HT1080 (cell line): ENCODE results near the gene SCN1B. TPM values are rescaled to one million over a fixed set of nuclear protein-coding genes. Genes with fewer than 3 reads are reported as not detected.

ENCODE experiments used
- DNase-seq: peaks from one replicate; pipeline ENCODE4 v3.0.0-alpha.2; 2015; ENCODE audit warnings: low read depth
- total RNA-seq: library from RNA; depleted of rRNA; stranded (reverse); fragments of >200 nt; shearing (Covaris generic); gene quantifications from 2 replicates; pipeline ENCODE4 v1.2.3, GENCODE V29; 2014

SCN1B gene
- total RNA-seq, 1 experiment from 2014 or later = 9.3 TPM

DNA sequence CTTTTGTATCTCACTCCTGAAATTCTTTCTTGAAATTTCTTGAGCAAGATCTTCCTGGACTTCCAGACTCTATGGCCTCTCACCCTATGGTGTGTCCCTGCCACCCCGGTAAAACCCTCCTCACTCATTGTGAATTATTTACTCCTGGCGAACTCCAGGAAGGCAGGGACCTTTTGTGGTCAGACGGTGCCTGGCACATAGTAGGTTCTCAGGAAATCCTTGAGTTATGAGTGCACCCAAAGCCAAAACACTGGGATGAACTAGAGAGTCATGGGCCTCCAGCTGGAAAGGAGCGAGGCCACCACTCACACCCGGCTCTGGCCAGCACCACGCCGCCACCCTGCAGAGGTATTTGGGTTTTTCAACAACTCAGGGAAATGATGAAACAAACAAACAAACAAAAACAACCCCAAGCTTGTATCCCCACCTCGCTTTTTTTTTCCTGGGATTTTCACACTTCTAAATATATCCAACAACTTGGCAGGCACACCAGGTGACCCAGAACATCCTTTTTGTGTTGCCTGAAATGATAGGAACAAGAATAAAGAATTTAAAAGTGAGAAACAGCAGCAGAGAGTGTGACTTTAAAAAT is 22.4 kb downstream of the SCN1B start:
- DNase-seq = no peak

DNA sequence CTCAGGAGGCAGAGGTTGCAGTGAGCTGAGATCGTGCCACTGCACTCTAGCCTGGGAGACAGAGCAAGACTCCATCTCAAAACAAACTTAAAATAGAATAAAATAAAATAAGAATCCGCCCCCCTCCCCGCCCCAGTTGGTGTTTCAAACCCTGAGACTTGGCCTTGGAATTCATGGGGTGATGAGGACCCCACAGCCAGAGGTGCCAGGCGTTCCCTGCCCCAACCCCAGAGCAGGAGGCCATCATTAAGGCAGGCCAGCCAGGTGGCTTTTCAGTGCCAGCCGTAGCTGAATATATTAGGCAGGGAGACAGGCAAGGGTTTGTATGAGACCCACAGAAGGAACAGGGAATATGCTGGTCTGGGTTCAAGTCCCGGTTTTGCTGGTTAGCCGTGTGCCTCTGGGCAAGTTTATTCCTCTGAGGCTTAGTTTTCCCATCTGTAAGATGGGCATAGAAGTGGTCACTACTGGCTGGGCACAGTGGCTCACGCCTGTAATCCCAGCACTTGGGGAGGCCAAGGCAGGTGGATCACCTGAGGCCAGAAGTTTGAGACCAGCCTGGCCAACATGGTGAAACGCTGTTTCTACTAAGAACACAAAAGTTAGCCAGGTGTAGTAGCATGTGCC is 23.5 kb downstream of the SCN1B start:
- no peak for DNase-seq

DNA sequence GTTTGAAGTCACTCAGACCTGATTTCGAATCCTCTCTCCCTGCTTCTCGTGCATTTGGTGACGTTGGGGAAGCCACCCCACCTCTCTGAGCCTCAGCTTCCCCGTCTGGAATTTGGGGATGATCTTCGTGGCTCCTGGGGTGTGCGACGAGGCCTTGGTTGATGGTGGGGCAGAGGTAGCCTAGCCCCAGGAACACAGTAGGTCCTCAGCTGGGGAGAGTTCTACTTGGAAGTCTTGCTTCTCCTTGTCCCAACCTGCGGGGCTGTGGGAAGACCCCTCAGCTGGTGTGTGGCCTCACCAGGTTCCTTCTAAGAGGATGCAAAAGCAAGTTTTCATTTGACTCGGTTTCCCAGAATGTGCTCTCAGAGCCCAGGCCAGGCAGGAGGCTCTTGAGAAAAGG is 24.4 kb downstream of the SCN1B start:
- DNase-seq = no peak

DNA sequence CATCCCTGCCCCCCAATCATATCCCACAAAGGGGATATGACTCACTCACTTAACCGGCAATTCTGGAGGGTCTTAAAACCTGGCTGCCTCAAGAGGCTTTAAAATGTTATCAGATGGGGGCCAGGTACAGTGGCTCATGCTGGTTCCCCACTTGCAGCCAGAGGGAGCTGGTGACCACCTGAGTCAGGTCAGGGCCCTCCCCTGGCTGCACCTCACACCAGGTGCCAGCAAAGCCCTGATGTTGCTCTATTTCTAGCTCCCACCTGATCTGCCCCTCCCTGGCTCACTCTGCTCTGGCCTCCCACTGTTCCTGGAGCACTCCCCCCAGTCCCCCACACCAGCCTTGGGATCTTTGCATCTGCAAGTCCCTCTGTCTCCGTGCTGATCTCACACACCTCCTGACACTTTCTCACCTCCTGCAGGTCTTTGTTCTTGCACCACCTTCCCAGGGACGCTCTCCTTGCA is 25.5 kb downstream of the SCN1B start:
- DNase-seq = peak; percentile 11

GRCh38 chr19:35056513-35057063 is 26.3 kb downstream of the SCN1B start:
- DNase-seq = no peak

- no peak for DNase-seq
These were observed 28.1 kb downstream of the SCN1B start for GRCh38 chr19:35058370-35058769.

- DNase-seq = no peak
These were observed 28.9 kb downstream of the SCN1B start for GRCh38 chr19:35059006-35059798.

DNA sequence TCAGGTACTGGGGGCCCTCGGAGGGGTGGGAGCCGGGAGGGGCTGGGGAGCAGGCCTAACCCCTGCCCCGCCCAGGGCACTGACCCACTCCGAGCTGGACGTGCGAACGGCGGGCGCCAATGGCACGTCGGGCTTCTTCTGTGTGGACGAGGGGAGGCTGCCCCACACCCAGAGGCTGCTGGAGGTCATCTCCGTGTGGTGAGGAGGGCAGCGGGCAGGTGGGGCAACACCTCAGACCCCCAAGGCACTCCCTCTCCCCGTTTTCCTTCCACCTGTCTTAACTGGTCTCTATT is 29.5 kb downstream of the SCN1B start:
- no peak for DNase-seq

GRCh38 chr19:35060160-35060855 is 30.0 kb downstream of the SCN1B start:
- no peak for DNase-seq

DNA sequence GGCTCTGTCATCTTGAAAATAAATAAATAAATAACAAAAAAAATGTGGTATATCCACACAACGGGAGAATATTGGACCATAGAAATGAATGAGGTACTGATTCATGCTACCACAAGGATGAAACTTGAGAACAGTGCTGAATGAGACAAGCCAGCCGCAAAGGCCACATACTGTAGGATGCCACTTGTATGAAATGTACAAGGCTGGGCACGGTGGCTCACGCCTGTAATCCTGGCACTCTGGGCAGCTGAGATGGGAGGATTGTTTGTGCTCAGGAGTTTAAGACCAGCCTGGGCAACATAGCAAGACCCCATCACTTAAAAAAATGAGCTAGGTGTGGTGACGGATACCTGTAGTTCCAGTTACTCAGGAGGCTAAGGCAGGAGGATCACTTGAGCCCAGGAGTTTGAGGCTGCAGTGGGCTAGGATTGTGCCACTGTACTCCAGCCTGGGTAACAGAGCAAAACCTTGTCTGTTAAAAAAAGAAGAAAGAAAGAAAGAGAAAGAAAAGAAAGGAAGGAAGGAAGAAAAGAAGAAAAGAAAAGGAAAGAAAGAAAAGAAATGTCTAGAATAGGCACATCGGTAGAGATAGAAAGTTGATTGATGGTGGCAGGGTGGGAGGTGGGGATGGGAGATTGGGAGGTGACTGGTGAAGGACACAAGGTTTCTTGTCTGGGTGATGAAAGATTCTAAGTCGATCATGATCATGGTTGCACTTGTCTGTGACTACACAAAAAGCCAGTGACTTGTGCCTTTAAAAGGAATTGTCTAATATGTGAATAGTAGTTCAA is 31.5 kb downstream of the SCN1B start:
- peak; percentile 75 for DNase-seq

DNA sequence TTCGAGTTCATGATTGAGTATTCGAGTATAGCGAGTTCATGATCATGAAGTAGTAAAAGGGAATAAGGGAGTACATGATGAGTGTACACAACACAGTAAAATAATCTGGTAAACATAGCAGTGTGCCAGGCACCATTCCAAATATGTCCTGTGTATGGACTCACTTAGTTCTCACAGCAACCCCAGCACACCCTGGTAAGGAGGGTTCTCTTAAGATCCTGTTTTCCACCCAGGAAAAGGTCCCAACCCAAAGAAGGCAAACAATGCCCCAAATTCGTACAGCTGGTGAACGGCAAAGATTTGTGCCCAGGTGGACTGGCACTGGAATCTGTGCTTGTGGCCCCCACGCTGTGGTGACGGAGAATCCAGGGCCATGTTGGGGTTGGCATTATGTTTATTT is 32.7 kb downstream of the SCN1B start:
- no peak for DNase-seq

DNA sequence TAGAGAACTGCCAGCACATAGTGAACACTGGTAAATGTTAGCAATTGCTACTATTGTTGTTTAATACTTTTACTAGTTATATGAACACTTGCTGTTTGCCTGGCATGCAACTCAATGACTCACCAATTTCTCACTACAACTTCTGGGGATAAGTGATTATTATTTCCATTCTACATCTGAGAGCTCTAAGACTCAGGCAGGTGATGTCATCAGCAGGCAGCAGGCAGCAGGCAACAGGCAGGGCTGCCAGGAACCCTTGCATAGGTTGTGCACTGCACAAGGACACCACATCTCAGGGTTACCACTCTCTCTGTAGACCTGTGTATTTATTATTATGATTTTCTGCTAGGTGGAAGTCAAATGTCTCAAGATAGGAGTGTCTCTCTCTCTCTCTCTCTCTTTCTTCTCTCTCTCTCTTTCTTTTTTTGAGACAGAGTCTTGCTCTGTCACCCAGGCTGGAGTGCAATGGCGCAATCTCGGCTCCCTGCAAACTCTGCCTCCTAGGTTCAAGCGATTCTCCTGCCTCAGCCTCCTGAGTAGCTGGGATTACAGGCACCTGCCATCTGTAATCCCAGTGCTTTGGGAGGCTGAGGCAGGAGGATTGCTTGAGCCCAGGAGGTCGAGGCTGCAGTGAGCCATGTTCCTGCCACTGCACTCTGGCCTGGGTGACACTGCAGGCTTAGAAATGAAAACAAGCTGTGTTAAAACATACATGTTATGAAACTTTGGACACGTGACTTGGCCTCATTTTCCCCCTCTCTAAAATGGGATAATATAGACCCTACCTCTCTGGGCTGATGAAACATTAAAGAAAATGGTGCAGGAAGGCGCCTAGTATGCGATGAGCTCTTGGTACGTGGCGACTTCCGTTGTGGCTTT is 33.9 kb downstream of the SCN1B start:
- peak; percentile 60 for DNase-seq

DNA sequence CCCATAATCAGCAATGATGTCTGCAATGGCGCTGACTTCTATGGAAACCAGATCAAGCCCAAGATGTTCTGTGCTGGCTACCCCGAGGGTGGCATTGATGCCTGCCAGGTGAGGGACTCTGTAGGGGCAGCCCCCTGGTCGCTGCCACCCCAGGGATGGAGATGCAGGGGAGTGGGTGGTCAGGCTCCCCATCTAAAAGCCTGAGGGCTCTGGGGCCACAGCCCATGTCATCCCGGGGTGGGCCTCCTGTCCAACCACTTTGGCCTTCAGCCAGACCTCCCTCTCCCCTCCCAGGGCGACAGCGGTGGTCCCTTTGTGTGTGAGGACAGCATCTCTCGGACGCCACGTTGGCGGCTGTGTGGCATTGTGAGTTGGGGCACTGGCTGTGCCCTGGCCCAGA is 35.3 kb downstream of the SCN1B start:
- no peak for DNase-seq

GRCh38 chr19:35066121-35066520 is 35.9 kb downstream of the SCN1B start:
- DNase-seq = no peak

DNA sequence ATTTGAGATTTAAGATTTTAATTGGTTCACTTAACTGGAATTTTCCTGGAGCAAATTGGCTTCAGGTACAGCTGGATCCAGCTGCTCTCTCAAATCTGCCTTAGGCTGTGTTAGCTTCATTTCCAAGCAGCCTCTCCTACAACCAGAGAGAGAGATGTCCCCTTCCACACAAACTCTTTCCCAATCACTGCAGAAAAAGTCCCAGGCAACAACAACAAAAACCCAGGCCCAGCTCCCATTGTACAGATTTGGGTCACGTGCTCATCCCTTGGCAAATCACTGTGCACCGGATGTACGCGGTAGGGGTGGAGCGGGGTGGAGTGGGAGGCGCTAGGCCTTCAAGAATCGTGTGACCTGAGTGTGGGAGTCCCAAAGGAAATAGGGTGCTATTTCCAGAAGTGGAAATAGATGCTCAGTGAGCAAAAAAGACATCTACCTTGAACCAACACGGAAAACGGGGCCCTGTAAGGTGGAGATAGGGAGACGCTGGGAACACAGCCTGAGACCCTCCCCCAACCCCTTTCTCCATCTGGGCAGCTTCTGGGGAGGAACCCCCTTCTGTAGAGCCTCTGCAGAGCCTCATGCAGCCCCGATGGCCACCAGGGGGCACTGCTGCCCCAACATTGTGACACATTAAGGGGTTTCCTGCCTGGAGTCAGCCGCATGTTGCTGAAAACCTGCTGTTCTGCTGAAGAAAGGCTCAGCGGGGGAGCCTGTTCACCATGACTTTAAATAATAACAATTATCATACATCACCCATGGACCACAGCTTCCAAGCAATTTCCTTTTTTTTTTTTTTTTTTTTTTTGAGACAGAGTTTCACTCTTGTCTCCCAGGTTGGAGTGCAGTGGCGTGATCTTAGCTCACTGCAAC is 36.7 kb downstream of the SCN1B start:
- peak; percentile 74 for DNase-seq

DNA sequence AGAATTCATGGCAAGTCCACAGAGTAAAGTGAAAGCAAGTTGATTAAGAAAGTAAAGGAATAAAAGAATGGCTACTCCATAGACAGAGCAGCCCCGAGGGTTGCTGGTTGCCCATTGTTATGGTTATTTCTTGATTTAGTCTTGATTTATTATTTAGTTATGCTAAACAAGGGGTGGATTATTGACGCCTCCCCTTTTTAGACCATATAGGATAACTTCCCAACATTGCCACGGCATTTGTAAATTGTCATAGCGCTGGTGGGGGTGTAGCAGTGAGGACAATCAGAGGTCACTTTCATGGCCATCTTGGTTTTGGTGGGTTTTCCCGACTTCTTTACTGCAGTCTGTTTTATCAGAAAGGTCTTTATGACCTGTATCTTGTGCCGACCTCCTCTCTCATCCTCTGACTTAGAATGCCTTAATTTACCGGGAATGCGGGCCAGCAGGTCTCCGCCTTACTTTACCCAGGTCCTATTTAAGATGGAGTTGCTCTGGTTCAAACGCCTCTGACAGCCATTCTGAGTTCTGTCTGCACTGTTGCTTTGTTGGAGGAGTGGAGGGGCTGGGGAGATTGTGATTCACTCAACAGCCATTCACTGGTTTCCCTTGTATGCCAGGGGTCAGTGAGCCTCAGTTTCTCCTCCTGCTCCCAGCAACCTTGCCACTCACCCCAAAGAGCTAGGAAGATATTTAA is 38.8 kb downstream of the SCN1B start:
- no peak for DNase-seq

- DNase-seq = no peak
These were observed 39.4 kb downstream of the SCN1B start for GRCh38 chr19:35069696-35070095.

GRCh38 chr19:35070471-35070870 is 40.2 kb downstream of the SCN1B start:
- no peak for DNase-seq
